Panc1 (cell line): ENCODE data around the gene PCDHB11. TPM values are rescaled to one million over a fixed set of nuclear protein-coding genes. Genes with fewer than 3 reads are reported as not detected.
"Not testable (repeated sequence)": the region's sequence is repeated elsewhere in the genome, so short reads cannot be mapped to it uniquely, and the experiment has no call there.

Source experiments
- ATAC-seq: fragments of 200-7000 bp; cut with Tn5 transposase; 2 replicates; pipeline ENCODE4 v1.9.1; 2020; ENCODE audit warnings: mild to moderate bottlenecking, moderate library complexity
- BruUV-seq: library from RNA; stranded (reverse); fragments of 400-500 nt; replicated peaks from 2 replicates; lab custom pipeline; 2021; lab: Mats Ljungman, UMichigan
- CTCF ChIA-PET: fragments of 300-600 bp; sonication (Branson Sonifier 250); formaldehyde crosslinking; loops from one replicate; lab custom pipeline; 2022; ENCODE audit warnings: antibody characterized with exemption; lab: Charles Lee
- POLR2A ChIA-PET: fragments of 300-600 bp; sonication (Branson Sonifier 250); formaldehyde crosslinking; loops from one replicate; lab custom pipeline; 2022; ENCODE audit warnings: antibody characterized with exemption; lab: Charles Lee
- DNase-seq: peaks from one replicate; pipeline ENCODE4 v3.0.0-alpha.2; 2010; ENCODE audit warnings: low read depth, low spot score
- H3K27ac ChIP-seq: 2 replicates; pipeline ENCODE4 v1.5.1; 2011; ENCODE audit warnings: mild to moderate bottlenecking, low read length, inconsistent platforms
- H3K27me3 ChIP-seq: fragments of 200-500 bp; sonication (Bioruptor generic); 2 replicates; pipeline ENCODE4 v1.6.0; 2014; ENCODE audit warnings: low read length, inconsistent platforms; ENCODE audit not compliant: control insufficient read depth, insufficient read depth
- H3K36me3 ChIP-seq: fragments of 200-500 bp; sonication (Bioruptor generic); 2 replicates; pipeline ENCODE4 v1.5.1; 2014; ENCODE audit warnings: inconsistent platforms, mild to moderate bottlenecking, low read length, moderate library complexity; ENCODE audit not compliant: control insufficient read depth, insufficient read depth
- H3K4me1 ChIP-seq: 2 replicates; pipeline ENCODE4 v1.5.1; 2011; ENCODE audit warnings: inconsistent platforms, mild to moderate bottlenecking, low read length, moderate library complexity; ENCODE audit not compliant: control insufficient read depth, insufficient read depth
- H3K4me3 ChIP-seq, 2 experiments: 2 replicates each; pipeline ENCODE4 v1.5.1; 2011 to 2012; ENCODE audit warnings: low read depth in 2 of 2, low read length in 2 of 2, mild to moderate bottlenecking in 2 of 2, inconsistent platforms in 1 of 2, moderate library complexity in 1 of 2
- H3K9me3 ChIP-seq: fragments of 200-500 bp; sonication (Bioruptor generic); 2 replicates; pipeline ENCODE4 v1.5.1; 2014; ENCODE audit warnings: low read depth, mild to moderate bottlenecking, inconsistent platforms, low read length, moderate library complexity; ENCODE audit not compliant: control insufficient read depth, insufficient read depth
- CTCF ChIP-seq: fragments of 450-650 bp; IDR thresholded peaks from 2 replicates; pipeline ENCODE4 v1.5.1; 2017; ENCODE audit warnings: mild to moderate bottlenecking
- POLR2AphosphoS5 ChIP-seq: IDR thresholded peaks from 2 replicates; pipeline ENCODE4 v1.6.1; 2012; ENCODE audit warnings: mild to moderate bottlenecking, low read depth, low read length, moderate library complexity
- REST ChIP-seq, 2 experiments: IDR thresholded peaks; 2 replicates each; pipeline ENCODE4 v1.6.1; 2011 to 2012; ENCODE audit warnings: low read depth in 2 of 2, control low read depth in 1 of 2, low read length in 1 of 2, mild to moderate bottlenecking in 1 of 2, moderate library complexity in 1 of 2; ENCODE audit not compliant: insufficient read depth in 1 of 2
- SIN3A ChIP-seq: IDR thresholded peaks from 2 replicates; pipeline ENCODE4 v1.6.1; 2012; ENCODE audit warnings: low read depth, mild to moderate bottlenecking, low read length, moderate library complexity, borderline replicate concordance; ENCODE audit not compliant: insufficient read depth
- TCF7L2 ChIP-seq: IDR thresholded peaks from 2 replicates; pipeline ENCODE4 v1.6.1; 2011; ENCODE audit warnings: mild to moderate bottlenecking, low read depth, low read length, inconsistent platforms
- in situ Hi-C: cut with HindIII; loops from 2 replicates; pipeline ENCODE4 v1.10.0; 2016; ENCODE audit warnings: low sequenced_read_pairs, low pct_unique_long_range_greater_than_20kb
- intact Hi-C: fragments of 100-400 bp; cut with micrococcal nuclease; formaldehyde crosslinking; loops from one replicate; pipeline ENCODE4 v1.10.0; 2022; ENCODE audit not compliant: unreplicated experiment
- total RNA-seq: library from RNA; stranded (reverse); gene quantifications from one replicate; pipeline ENCODE4 v1.2.1, GENCODE V29; 2021; ENCODE audit not compliant: unreplicated experiment

PCDHB11 gene
- total RNA-seq, 1 experiment from 2014 or later = 1.6 TPM

GRCh38 chr5:141150224-141150992 is 49.0 kb upstream of the PCDHB11 start:
- H3K4me1 ChIP-seq = peaks cover under 1% of the 10 kb centered on the region; the same call in 1 of the 2 replicates
- in situ Hi-C loops (no loop called here), intact Hi-C loops (no loop called here)
- CTCF ChIA-PET = interaction anchor here (0.6 kb wide), 1 partner anchor 55 kb away, joined by 3 read pairs; no protein-coding TSS in a partner anchor
- TF ChIP-seq REST (IDR thresholded peaks at IDR 0.05; ENCODE audit: insufficient read depth in 1 of 2, low read depth in 2 of 2, low read length in 1 of 2) (no peak), TCF7L2 (no peak)
- no peaks in the 10 kb centered on the region for H3K9me3 ChIP-seq
- POLR2A ChIA-PET = no interaction called here
- BruUV-seq = no TSS peak
- ATAC-seq (0 out of 2 replicates have a peak, but pooled peaks have one; percentile 66), DNase-seq (no peak)
- H3K4me3 ChIP-seq = peak overlapping the region; percentile 39 to 45
- no peaks in the 10 kb centered on the region for H3K27me3 ChIP-seq
- no peaks in the 10 kb centered on the region for H3K36me3 ChIP-seq
- H3K27ac ChIP-seq = no peak overlapping the region

GRCh38 chr5:141150993-141151325 is 48.5 kb upstream of the PCDHB11 start:
- H3K9me3 ChIP-seq = no peaks in the 10 kb centered on the region
- ChIA-PET CTCF (interaction anchor here (0.6 kb wide), 1 partner anchor 56 kb away, joined by 3 read pairs; no protein-coding TSS in a partner anchor), POLR2A (no interaction called here)
- intact Hi-C loops = no loop called here
- no peak overlapping the region for H3K27ac ChIP-seq
- in situ Hi-C loops = no loop called here
- no peaks in the 10 kb centered on the region for H3K36me3 ChIP-seq
- ATAC-seq (no peak), DNase-seq (no peak)
- no peak for TF ChIP-seq SIN3A
- no peak for TF ChIP-seq CTCF
- TF ChIP-seq POLR2AphosphoS5 = no peak
- TF ChIP-seq TCF7L2 = no peak
- no peak for TF ChIP-seq REST (IDR thresholded peaks at IDR 0.05; ENCODE audit: insufficient read depth in 1 of 2, low read depth in 2 of 2, low read length in 1 of 2)
- H3K4me1 ChIP-seq = peaks cover 4% of the 10 kb centered on the region; the same call in 1 of the 2 replicates
- peak overlapping the region; percentile 39 to 45 for H3K4me3 ChIP-seq
- BruUV-seq = no TSS peak
- H3K27me3 ChIP-seq = no peaks in the 10 kb centered on the region

- DNase-seq, BruUV-seq, H3K4me3 ChIP-seq, CTCF ChIA-PET, POLR2A ChIA-PET, H3K36me3 ChIP-seq, in situ Hi-C loops, H3K9me3 ChIP-seq, intact Hi-C loops, H3K27me3 ChIP-seq, H3K27ac ChIP-seq, H3K4me1 ChIP-seq, ATAC-seq: not testable (repeated sequence)
Measured at GRCh38 chr5:141151632-141152031, 47.8 kb upstream of the PCDHB11 start.

GRCh38 chr5:141152096-141152495 is 47.3 kb upstream of the PCDHB11 start:
- H3K27ac ChIP-seq, H3K27me3 ChIP-seq, H3K36me3 ChIP-seq, H3K4me3 ChIP-seq, H3K4me1 ChIP-seq, BruUV-seq, POLR2A ChIA-PET, intact Hi-C loops, ATAC-seq, in situ Hi-C loops, DNase-seq, H3K9me3 ChIP-seq: not testable (repeated sequence)
- CTCF ChIA-PET = interaction anchor here (0.6 kb wide), 1 partner anchor 48 kb away, joined by 5 read pairs; no protein-coding TSS in a partner anchor
